Endothelial cell of umbilical vein (primary cell): Measurements from ENCODE around the gene DDX54. TPM values are rescaled to one million over a fixed set of nuclear protein-coding genes. Genes with fewer than 3 reads are reported as not detected.

Experiments used
- BruUV-seq: library from RNA; stranded (reverse); fragments of 400-500 nt; replicated peaks from 2 replicates; lab custom pipeline; 2021; lab: Mats Ljungman, UMichigan
- CTCF ChIA-PET: fragments of 300-600, 350-600 bp; sonication (Branson Sonifier 250); formaldehyde crosslinking; loops from one replicate; lab custom pipeline; 2021; ENCODE audit warnings: antibody characterized with exemption, inconsistent platforms; lab: Charles Lee
- POLR2A ChIA-PET: fragments of 300-600, 350-600 bp; sonication (Branson Sonifier 250); formaldehyde crosslinking; loops from one replicate; lab custom pipeline; 2021; ENCODE audit warnings: antibody characterized with exemption, inconsistent platforms; lab: Charles Lee
- DNase-seq: peaks from one replicate; pipeline ENCODE4 v3.0.0-alpha.2; 2011; ENCODE audit warnings: low read depth, low spot score
- FAIRE-seq: peaks from 2 replicates; lab custom pipeline; 2011; peaks lifted over from hg19 to GRCh38; lab: Jason Lieb, UNC
- H2AFZ ChIP-seq: 2 replicates; pipeline ENCODE4 v1.6.0; 2012; ENCODE audit warnings: low read depth, low read length, control low read depth, inconsistent platforms
- H3K27ac ChIP-seq: 2 replicates; pipeline ENCODE4 v1.5.1; 2011; ENCODE audit warnings: low read depth, mild to moderate bottlenecking, control low read depth, low read length, moderate library complexity; ENCODE audit not compliant: insufficient read depth
- H3K27me3 ChIP-seq, 2 experiments: 2 replicates each; pipeline versions ENCODE4 v1.6.0 to v1.6.1; 2011; ENCODE audit warnings: low read length in 2 of 2, mixed read lengths in 1 of 2; ENCODE audit not compliant: control insufficient read depth in 2 of 2, insufficient read depth in 2 of 2
- H3K36me3 ChIP-seq, 2 experiments: 2 replicates in 1 of 2; 3 replicates in 1 of 2; pipeline ENCODE4 v1.5.1; 2011; ENCODE audit warnings: low read length in 2 of 2, mild to moderate bottlenecking in 1 of 2, moderate library complexity in 1 of 2; ENCODE audit not compliant: control insufficient read depth in 2 of 2, insufficient read depth in 2 of 2; ENCODE audit errors: extremely low read depth in 1 of 2
- H3K4me1 ChIP-seq: 3 replicates; pipeline ENCODE4 v1.5.1; 2011; ENCODE audit warnings: mild to moderate bottlenecking, low read length; ENCODE audit not compliant: control insufficient read depth, insufficient read depth; ENCODE audit errors: extremely low read depth
- H3K4me2 ChIP-seq: 2 replicates; pipeline ENCODE4 v1.6.1; 2011; ENCODE audit warnings: low read length, control low read depth, mixed read lengths; ENCODE audit not compliant: insufficient read depth
- H3K4me3 ChIP-seq, 3 experiments: fragments of 200-600 bp in 1 of 3; sonication (generic), shearing (Covaris generic) in 1 of 3; replicated peaks in 1 of 3; 2 replicates each; pipeline ENCODE4 v1.5.1; 2011 to 2016; ENCODE audit warnings: control low read depth in 3 of 3, low read length in 3 of 3, mild to moderate bottlenecking in 2 of 3, inconsistent platforms in 1 of 3, low read depth in 1 of 3, moderate library complexity in 1 of 3; ENCODE audit not compliant: insufficient read depth in 1 of 3
- H3K79me2 ChIP-seq: 2 replicates; pipeline ENCODE4 v1.6.0; 2012; ENCODE audit warnings: low read length, inconsistent platforms; ENCODE audit not compliant: control insufficient read depth, insufficient read depth
- H3K9ac ChIP-seq: replicated peaks from 2 replicates; pipeline ENCODE3; 2011; ENCODE audit warnings: low read length, control low read depth; ENCODE audit not compliant: insufficient read depth; ENCODE audit errors: extremely low read depth
- H3K9me1 ChIP-seq: replicated peaks from 3 replicates; pipeline ENCODE4 v1.6.0; 2011; ENCODE audit warnings: mild to moderate bottlenecking, low read length; ENCODE audit not compliant: control insufficient read depth, insufficient read depth; ENCODE audit errors: extremely low read depth
- H3K9me3 ChIP-seq: replicated peaks from 2 replicates; pipeline ENCODE4 v1.5.1; 2012; ENCODE audit warnings: low read length, inconsistent platforms; ENCODE audit not compliant: control insufficient read depth, insufficient read depth
- H4K20me1 ChIP-seq: replicated peaks from 2 replicates; pipeline ENCODE3; 2011; ENCODE audit warnings: mild to moderate bottlenecking, low read length; ENCODE audit not compliant: control insufficient read depth, insufficient read depth; ENCODE audit errors: extremely low read depth
- EZH2 ChIP-seq: IDR thresholded peaks from 2 replicates; pipeline ENCODE4 v1.6.1; 2012; ENCODE audit warnings: borderline replicate concordance, low read depth, mild to moderate bottlenecking, moderate library complexity, low read length, inconsistent platforms; ENCODE audit not compliant: severe bottlenecking
- FOS ChIP-seq: IDR thresholded peaks from 2 replicates; pipeline ENCODE4 v1.6.1; 2011; ENCODE audit warnings: mild to moderate bottlenecking, low read length, moderate library complexity, borderline replicate concordance; ENCODE audit not compliant: insufficient read depth
- GATA2 ChIP-seq: IDR thresholded peaks from 2 replicates; pipeline ENCODE4 v1.7.0; 2011; ENCODE audit warnings: low read depth, mild to moderate bottlenecking, moderate library complexity, mixed read lengths, low read length; ENCODE audit not compliant: insufficient read length, insufficient read depth
- JUN ChIP-seq: IDR thresholded peaks from 2 replicates; pipeline ENCODE4 v1.6.1; 2011; ENCODE audit warnings: borderline replicate concordance, low read depth; ENCODE audit not compliant: insufficient read length, insufficient read depth
- MAX ChIP-seq: IDR thresholded peaks from 2 replicates; pipeline ENCODE4 v1.6.1; 2011; ENCODE audit not compliant: insufficient read depth, insufficient read length
- MYC ChIP-seq: IDR thresholded peaks from one replicate; pipeline ENCODE4 v1.6.1; 2011; ENCODE audit warnings: mild to moderate bottlenecking, low read depth, low read length
- POLR2A ChIP-seq: IDR thresholded peaks from 2 replicates; pipeline ENCODE4 v1.6.1; 2012; ENCODE audit warnings: low read depth, mild to moderate bottlenecking, control low read depth, low read length
- POLR2AphosphoS5 ChIP-seq: IDR thresholded peaks from 2 replicates; pipeline ENCODE4 v1.6.1; 2012; ENCODE audit warnings: low read depth, mild to moderate bottlenecking, control low read depth, low read length, moderate library complexity; ENCODE audit not compliant: insufficient read depth
- dilution Hi-C: fragments of 300-500 bp; cut with MboI; formaldehyde crosslinking; loops from one replicate; pipeline ENCODE4 v1.15.0; 2019; ENCODE audit warnings: low sequenced_read_pairs; ENCODE audit not compliant: extremely low pct_ligation_motif_present
- intact Hi-C: fragments of 100-400 bp; cut with micrococcal nuclease; formaldehyde crosslinking; loops from one replicate; pipeline ENCODE4 v1.10.0; 2022
- polyA plus RNA-seq, 4 experiments: library from polyadenylated mRNA; depleted of rRNA in 3 of 4; stranded (reverse) in 3 of 4; unstranded in 1 of 4; fragments of >200 nt; gene quantifications; 2 replicates each; pipeline versions ENCODE4 v1.2.1 to v1.2.3, GENCODE V29; 2011 to 2012; ENCODE audit warnings: missing spikeins in 1 of 4
- total RNA-seq: library from RNA; stranded (reverse); gene quantifications from 2 replicates; pipeline ENCODE4 v1.2.3, GENCODE V29; 2021
- TF ChIP-seq, protein P1 (sequence below), 2 donors: IDR thresholded peaks; 1 replicate in 1 of 2; 2 replicates in 1 of 2; pipeline ENCODE4 v1.5.1; 2011; ENCODE audit warnings: low read length in 2 of 2, mild to moderate bottlenecking in 2 of 2, moderate library complexity in 2 of 2, control low read depth in 1 of 2, inconsistent platforms in 1 of 2, low read depth in 1 of 2; ENCODE audit not compliant: insufficient read depth in 1 of 2; ENCODE audit errors: extremely low read depth in 1 of 2

The DDX54 gene
- total and polyA plus RNA-seq, 2 donors (not counting 3 experiments of a cell fraction or from before 2014, with no cell fraction given) = 54.1 to 90.0 TPM

GRCh38 chr12:113130457-113131135 lies 54.7 kb downstream of the DDX54 start:
- Histone ChIP-seq H3K27me3 (no peaks in the 10 kb centered on the region), H3K36me3 (no peaks in the 10 kb centered on the region), H3K9me1 (no peaks in the 10 kb centered on the region), H3K4me2 (no peak overlapping the region), H3K4me3 (no peak overlapping the region), H3K4me1 (no peaks in the 10 kb centered on the region), H2AFZ (no peak overlapping the region), H3K79me2 (no peaks in the 10 kb centered on the region), H3K9me3 (no peaks in the 10 kb centered on the region), H3K27ac (no peak overlapping the region), H3K9ac (no peak overlapping the region), H4K20me1 (no peaks in the 10 kb centered on the region)
- DNase-seq (no peak), FAIRE-seq (no peak)
- intact Hi-C loops = no loop called here
- dilution Hi-C loops = no loop called here
- ChIA-PET CTCF (interaction anchor here (1.3 kb wide), 1 partner anchor 44 kb away, joined by 4 read pairs; no protein-coding TSS in a partner anchor), POLR2A (interaction anchor here (0.5 kb wide), 1 partner anchor 33 kb away, joined by 6 read pairs; no protein-coding TSS in a partner anchor)
- BruUV-seq = no TSS peak
- no peak for TF ChIP-seq MYC
- TF ChIP-seq, protein P1, sequence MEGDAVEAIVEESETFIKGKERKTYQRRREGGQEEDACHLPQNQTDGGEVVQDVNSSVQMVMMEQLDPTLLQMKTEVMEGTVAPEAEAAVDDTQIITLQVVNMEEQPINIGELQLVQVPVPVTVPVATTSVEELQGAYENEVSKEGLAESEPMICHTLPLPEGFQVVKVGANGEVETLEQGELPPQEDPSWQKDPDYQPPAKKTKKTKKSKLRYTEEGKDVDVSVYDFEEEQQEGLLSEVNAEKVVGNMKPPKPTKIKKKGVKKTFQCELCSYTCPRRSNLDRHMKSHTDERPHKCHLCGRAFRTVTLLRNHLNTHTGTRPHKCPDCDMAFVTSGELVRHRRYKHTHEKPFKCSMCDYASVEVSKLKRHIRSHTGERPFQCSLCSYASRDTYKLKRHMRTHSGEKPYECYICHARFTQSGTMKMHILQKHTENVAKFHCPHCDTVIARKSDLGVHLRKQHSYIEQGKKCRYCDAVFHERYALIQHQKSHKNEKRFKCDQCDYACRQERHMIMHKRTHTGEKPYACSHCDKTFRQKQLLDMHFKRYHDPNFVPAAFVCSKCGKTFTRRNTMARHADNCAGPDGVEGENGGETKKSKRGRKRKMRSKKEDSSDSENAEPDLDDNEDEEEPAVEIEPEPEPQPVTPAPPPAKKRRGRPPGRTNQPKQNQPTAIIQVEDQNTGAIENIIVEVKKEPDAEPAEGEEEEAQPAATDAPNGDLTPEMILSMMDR (IDR thresholded peaks at IDR 0.05; ENCODE audit: extremely low read depth in 1 of 2, insufficient read depth in 1 of 2, low read depth in 1 of 2, low read length in 2 of 2) = no peak
- no peak for TF ChIP-seq EZH2
- TF ChIP-seq JUN = no peak
- no peak for TF ChIP-seq POLR2AphosphoS5
- TF ChIP-seq GATA2 = no peak
- TF ChIP-seq FOS = no peak
- no peak for TF ChIP-seq MAX
- no peak for TF ChIP-seq POLR2A
